HUES48 (cell line): Measurements from ENCODE around the gene CNTNAP2.
"Not testable (repeated sequence)": the region's sequence is repeated elsewhere in the genome, so short reads cannot be mapped to it uniquely, and the experiment has no call there.

Experiments
- H3K27ac ChIP-seq: one replicate; pipeline ENCODE4 v1.7.0; 2013; ENCODE audit warnings: low read depth, low read length, inconsistent platforms
- H3K27me3 ChIP-seq: 2 replicates; pipeline ENCODE4 v1.6.1; 2013; ENCODE audit warnings: mild to moderate bottlenecking, low read length; ENCODE audit not compliant: control insufficient read depth, insufficient read depth
- H3K36me3 ChIP-seq: 2 replicates; pipeline ENCODE4 v1.6.1; 2013; ENCODE audit warnings: low read length; ENCODE audit not compliant: control insufficient read depth, insufficient read depth
- H3K4me1 ChIP-seq: 2 replicates; pipeline ENCODE4 v1.6.1; 2013; ENCODE audit warnings: mild to moderate bottlenecking, low read length; ENCODE audit not compliant: control insufficient read depth, insufficient read depth
- H3K4me3 ChIP-seq: 2 replicates; pipeline ENCODE4 v1.5.1; 2013; ENCODE audit warnings: mild to moderate bottlenecking, low read depth, low read length
- H3K9ac ChIP-seq: 2 replicates; pipeline ENCODE4 v1.6.1; 2013; ENCODE audit warnings: mild to moderate bottlenecking, low read depth, low read length, moderate library complexity
- H3K9me3 ChIP-seq: 2 replicates; pipeline ENCODE4 v1.6.1; 2013; ENCODE audit warnings: low read length; ENCODE audit not compliant: control insufficient read depth, insufficient read depth

Gene CNTNAP2

DNA sequence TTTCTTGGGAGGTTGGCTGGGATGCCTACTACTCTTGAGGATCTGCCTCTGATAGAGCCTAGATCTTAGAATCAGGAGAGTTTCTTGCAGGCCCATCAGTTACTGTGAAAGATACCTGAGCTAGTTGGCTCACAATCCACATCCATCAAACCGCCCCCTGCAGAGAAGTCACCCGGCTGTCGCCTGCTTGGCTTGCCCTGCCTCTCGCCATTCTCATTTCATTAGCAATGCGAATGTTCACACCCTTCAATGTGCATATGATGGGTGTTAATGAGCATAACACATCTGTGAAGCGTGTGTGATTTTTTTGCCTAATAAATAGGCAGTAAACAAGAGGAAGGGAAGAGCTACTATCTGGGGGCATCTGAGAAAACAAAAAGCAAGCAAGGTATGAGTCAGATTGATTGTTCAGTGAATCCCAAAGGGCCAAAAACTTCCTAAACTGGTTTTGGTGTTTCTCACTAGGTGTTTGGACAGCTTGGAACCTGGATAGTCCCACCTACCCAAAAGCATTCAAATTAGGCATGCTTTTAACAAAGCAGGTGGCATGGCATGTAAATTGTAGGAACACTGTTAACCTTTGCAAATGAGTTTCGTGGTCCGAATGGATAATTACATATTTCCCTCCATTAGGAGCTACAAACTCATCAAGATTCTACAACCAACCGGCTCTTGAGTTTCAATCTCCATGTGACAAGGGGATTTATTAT is 2201.7 kb downstream of the CNTNAP2 start:
- Histone ChIP-seq H3K4me1 (peaks cover 20% of the 10 kb centered on the region), H3K36me3 (no peaks in the 10 kb centered on the region), H3K9me3 (no peaks in the 10 kb centered on the region), H3K27ac (peak overlapping the region; percentile 84), H3K4me3 (no peak overlapping the region), H3K27me3 (no peaks in the 10 kb centered on the region), H3K9ac (no peak overlapping the region)

DNA sequence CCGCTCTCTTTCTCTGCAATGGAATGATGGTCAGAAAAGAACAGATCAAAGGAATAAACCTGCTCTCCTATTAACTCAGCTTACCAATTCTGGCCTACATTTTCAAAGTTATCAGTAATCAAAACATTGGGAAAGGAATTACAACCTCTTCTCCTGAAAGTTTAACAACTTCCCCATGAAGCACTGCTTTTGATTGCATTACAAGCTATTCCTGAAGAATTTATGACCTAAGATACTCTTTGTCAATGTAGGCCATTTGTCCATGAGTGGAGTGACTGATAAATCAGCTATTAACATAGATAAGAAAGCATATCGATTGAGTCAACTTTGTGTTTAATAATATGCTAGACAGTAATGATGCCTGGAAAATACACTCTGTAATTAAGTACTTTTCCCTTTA is 2202.2 kb downstream of the CNTNAP2 start:
- no peaks in the 10 kb centered on the region for H3K36me3 ChIP-seq
- peaks cover 20% of the 10 kb centered on the region for H3K4me1 ChIP-seq
- H3K27me3 ChIP-seq = no peaks in the 10 kb centered on the region
- no peaks in the 10 kb centered on the region for H3K9me3 ChIP-seq
- no peak overlapping the region for H3K4me3 ChIP-seq
- peak overlapping the region; percentile 84 for H3K27ac ChIP-seq
- no peak overlapping the region for H3K9ac ChIP-seq

DNA sequence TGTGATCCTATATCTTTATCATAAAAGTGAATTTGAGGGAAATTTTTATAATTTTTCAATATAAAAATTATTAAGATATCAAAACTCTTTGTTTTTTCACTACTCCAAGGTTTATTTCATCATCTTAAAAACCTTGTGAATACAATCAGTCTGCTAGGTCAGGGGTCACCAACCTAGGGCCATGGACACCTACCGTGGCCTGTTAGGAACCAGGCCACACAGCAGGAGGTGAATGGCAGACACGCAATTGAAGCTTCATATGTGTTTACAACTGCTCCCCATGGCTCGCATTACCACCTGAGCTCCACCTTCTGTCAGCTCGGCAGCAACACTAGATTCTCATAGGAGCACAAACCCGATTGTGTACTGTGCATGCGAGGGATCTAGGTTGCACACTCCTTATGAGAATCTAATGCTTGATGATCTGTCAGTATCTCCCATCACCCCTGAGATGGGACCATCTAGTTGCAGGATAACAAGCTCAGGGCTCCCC is 2202.8 kb downstream of the CNTNAP2 start:
- Histone ChIP-seq H3K36me3 (no peaks in the 10 kb centered on the region), H3K9me3 (no peaks in the 10 kb centered on the region), H3K9ac (no peak overlapping the region), H3K4me1 (peaks cover 20% of the 10 kb centered on the region), H3K27me3 (no peaks in the 10 kb centered on the region), H3K27ac (peak overlapping the region; percentile 84), H3K4me3 (no peak overlapping the region)

DNA sequence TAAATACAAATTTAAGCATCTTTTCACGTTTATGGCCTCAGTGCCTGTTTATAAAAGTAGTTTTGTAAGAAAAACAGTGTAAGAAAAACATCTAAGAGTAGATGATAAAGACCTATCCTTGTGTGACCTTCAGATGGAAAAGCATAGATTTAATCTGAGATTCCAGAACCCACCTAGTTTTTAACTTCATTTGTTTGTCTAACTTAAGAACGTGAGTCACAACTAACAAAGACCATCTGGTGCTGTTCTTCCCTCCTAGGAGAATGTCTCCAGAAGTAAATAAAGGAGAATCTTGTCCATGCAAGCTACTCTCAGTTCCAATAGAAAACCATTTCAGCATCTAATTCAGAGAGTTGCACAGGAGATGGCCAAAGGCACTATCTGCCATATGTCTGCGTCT is 2208.6 kb downstream of the CNTNAP2 start:
- no peak overlapping the region for H3K4me3 ChIP-seq
- H3K27me3 ChIP-seq = no peaks in the 10 kb centered on the region
- H3K9me3 ChIP-seq = peaks cover 2% of the 10 kb centered on the region; the same call in 1 of the 2 replicates
- no peak overlapping the region for H3K27ac ChIP-seq
- H3K9ac ChIP-seq = no peak overlapping the region
- no peaks in the 10 kb centered on the region for H3K36me3 ChIP-seq
- H3K4me1 ChIP-seq = no peaks in the 10 kb centered on the region

DNA sequence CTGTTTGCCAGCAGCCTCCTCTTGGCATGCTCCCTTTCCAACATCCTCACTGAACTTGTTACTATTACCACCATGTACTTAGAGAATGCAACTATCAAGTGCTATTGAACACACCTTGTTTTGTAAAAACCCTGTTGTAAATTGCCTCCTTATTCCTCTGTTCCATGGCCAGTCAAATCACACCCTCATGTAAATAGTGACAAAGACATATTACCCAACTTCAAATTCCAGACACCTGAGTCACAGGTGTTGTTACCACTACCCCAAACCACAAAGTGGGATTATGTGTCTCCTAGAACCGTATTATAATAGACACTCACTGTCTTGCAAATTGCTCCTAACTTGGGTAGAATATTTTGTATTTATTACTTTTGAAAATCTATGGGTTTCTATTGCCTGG is 2210.8 kb downstream of the CNTNAP2 start:
- Histone ChIP-seq H3K36me3 (no peaks in the 10 kb centered on the region), H3K9me3 (peaks cover 15% of the 10 kb centered on the region; the same call in 1 of the 2 replicates), H3K27me3 (no peaks in the 10 kb centered on the region), H3K27ac (peak overlapping the region; percentile 66), H3K4me3 (no peak overlapping the region), H3K9ac (no peak overlapping the region), H3K4me1 (no peaks in the 10 kb centered on the region)

GRCh38 chr7:148328906-148329305 is 2212.3 kb downstream of the CNTNAP2 start:
- H3K9me3 ChIP-seq = peaks cover 15% of the 10 kb centered on the region; the same call in 1 of the 2 replicates
- no peaks in the 10 kb centered on the region for H3K27me3 ChIP-seq
- H3K4me3 ChIP-seq = no peak overlapping the region
- no peaks in the 10 kb centered on the region for H3K36me3 ChIP-seq
- no peak overlapping the region for H3K9ac ChIP-seq
- H3K4me1 ChIP-seq = no peaks in the 10 kb centered on the region
- no peak overlapping the region for H3K27ac ChIP-seq

- Histone ChIP-seq H3K4me1 (peaks cover 13% of the 10 kb centered on the region), H3K36me3 (no peaks in the 10 kb centered on the region), H3K9ac (no peak overlapping the region), H3K9me3 (peaks cover 15% of the 10 kb centered on the region; the same call in 1 of the 2 replicates), H3K27ac (no peak overlapping the region), H3K4me3 (no peak overlapping the region), H3K27me3 (no peaks in the 10 kb centered on the region)
Observed at GRCh38 chr7:148330124-148330818, 2213.7 kb downstream of the CNTNAP2 start.

- peaks cover 15% of the 10 kb centered on the region; the same call in 1 of the 2 replicates for H3K9me3 ChIP-seq
Observed at GRCh38 chr7:148330822-148331221, 2214.2 kb downstream of the CNTNAP2 start.

GRCh38 chr7:148331456-148331855 is 2214.9 kb downstream of the CNTNAP2 start:
- H3K27me3 ChIP-seq, H3K36me3 ChIP-seq, H3K9ac ChIP-seq, H3K4me3 ChIP-seq, H3K27ac ChIP-seq: not testable (repeated sequence)
- peaks cover 15% of the 10 kb centered on the region; the same call in 1 of the 2 replicates for H3K9me3 ChIP-seq
- H3K4me1 ChIP-seq = peaks cover 23% of the 10 kb centered on the region

More at GRCh38 chr7:148330822-148331221, 2214.2 kb downstream of the CNTNAP2 start:
- H3K4me1 ChIP-seq = peaks cover 18% of the 10 kb centered on the region
- H3K9ac ChIP-seq = no peak overlapping the region
- H3K27ac ChIP-seq = no peak overlapping the region
- H3K4me3 ChIP-seq = no peak overlapping the region
- H3K27me3 ChIP-seq = no peaks in the 10 kb centered on the region
- H3K36me3 ChIP-seq = no peaks in the 10 kb centered on the region

GRCh38 chr7:148332191-148333186 is 2215.9 kb downstream of the CNTNAP2 start:
- H3K9me3 ChIP-seq = peaks cover 15% of the 10 kb centered on the region; the same call in 1 of the 2 replicates
- peaks cover 34% of the 10 kb centered on the region for H3K4me1 ChIP-seq
- H3K36me3 ChIP-seq = no peaks in the 10 kb centered on the region
- H3K27me3 ChIP-seq = no peaks in the 10 kb centered on the region
- no peak overlapping the region for H3K9ac ChIP-seq
- no peak overlapping the region for H3K4me3 ChIP-seq
- H3K27ac ChIP-seq = no peak overlapping the region
